ENCODE measurements around the gene PSD.

Gene PSD

GRCh38 chr10:102421757-102422512 lies 3.4 kb upstream of the PSD start:
- peak overlapping the region; percentile 91 for H3K4me3 ChIP-seq (replicated peaks; ENCODE audit: low read depth, low read length)
- DNase-seq (ENCODE audit: extremely low read depth, low read depth), result no peak
- TF ChIP-seq, protein P1, sequence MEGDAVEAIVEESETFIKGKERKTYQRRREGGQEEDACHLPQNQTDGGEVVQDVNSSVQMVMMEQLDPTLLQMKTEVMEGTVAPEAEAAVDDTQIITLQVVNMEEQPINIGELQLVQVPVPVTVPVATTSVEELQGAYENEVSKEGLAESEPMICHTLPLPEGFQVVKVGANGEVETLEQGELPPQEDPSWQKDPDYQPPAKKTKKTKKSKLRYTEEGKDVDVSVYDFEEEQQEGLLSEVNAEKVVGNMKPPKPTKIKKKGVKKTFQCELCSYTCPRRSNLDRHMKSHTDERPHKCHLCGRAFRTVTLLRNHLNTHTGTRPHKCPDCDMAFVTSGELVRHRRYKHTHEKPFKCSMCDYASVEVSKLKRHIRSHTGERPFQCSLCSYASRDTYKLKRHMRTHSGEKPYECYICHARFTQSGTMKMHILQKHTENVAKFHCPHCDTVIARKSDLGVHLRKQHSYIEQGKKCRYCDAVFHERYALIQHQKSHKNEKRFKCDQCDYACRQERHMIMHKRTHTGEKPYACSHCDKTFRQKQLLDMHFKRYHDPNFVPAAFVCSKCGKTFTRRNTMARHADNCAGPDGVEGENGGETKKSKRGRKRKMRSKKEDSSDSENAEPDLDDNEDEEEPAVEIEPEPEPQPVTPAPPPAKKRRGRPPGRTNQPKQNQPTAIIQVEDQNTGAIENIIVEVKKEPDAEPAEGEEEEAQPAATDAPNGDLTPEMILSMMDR (IDR thresholded peaks at IDR 0.05; ENCODE audit: low read depth, low read length, missing control alignments), result no peak

DNA sequence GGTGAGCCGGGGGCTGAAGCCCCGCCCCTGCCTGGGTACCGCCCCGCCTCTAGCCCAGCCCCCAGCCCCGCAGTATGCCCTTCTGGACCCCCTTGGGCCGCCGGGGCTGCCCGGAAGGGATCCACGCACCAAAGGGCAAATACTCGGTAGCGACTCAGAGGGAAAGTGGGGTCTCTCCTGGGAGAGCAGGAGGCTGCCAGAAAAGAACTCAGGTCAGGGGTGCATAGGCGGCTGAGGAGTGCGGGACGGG lies 2.8 kb upstream of the PSD start:
- TF ChIP-seq, protein P1 (IDR thresholded peaks at IDR 0.05; ENCODE audit: low read depth, low read length, missing control alignments), result no peak
- no peak for DNase-seq (ENCODE audit: extremely low read depth, low read depth)
- H3K4me3 ChIP-seq (replicated peaks; ENCODE audit: low read depth, low read length), result peak overlapping the region; percentile 91

DNA sequence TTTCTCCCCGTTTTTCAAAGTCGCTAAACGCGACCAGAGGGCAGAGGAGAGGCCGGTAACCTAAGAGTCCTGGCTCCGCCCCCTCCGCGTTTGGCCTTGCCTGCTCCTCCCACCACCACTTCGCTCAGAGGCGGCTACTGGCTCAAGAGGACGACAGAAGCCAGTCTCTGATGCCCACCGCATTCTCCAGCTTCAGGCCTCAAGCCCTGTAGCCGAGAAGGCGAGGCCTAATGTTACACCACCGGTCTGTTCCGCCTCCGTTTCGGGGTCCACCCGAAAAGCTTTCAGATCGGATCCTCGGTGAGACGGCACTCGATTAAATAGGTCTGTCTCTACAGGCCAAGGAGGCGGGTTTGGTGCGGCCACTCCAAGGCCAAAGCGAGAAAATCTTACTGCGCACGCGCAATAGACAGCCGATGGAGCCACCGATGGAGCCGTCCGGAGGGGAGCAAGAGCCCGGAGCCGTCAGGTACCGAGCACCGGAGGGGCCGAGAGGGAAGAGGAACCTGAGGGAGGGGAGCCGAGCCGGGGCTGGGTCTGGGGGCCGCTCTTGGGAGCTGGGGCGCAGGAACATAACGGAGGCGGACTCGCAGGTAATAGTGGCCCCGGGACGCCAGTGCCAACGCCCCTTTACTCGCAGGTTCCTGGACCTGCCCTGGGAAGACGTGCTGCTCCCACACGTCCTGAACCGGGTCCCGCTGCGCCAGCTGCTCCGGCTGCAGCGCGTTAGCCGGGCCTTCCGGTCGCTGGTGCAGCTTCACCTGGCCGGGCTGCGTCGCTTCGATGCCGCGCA lies 2.3 kb upstream of the PSD start, which contains the start of gene FBXL15:
Gene FBXL15, plus strand, starts transcription at position 123 of the 793 bp plus-strand sequence. Its CDS starts 294 bp downstream, at position 417.
- TF ChIP-seq, protein P1 (IDR thresholded peaks at IDR 0.05; ENCODE audit: low read depth, low read length, missing control alignments), result no peak
- peak; percentile 94 for DNase-seq (ENCODE audit: extremely low read depth, low read depth)
- H3K4me3 ChIP-seq (replicated peaks; ENCODE audit: low read depth, low read length), result peak within 1 kb of the TSS; percentile 91

DNA sequence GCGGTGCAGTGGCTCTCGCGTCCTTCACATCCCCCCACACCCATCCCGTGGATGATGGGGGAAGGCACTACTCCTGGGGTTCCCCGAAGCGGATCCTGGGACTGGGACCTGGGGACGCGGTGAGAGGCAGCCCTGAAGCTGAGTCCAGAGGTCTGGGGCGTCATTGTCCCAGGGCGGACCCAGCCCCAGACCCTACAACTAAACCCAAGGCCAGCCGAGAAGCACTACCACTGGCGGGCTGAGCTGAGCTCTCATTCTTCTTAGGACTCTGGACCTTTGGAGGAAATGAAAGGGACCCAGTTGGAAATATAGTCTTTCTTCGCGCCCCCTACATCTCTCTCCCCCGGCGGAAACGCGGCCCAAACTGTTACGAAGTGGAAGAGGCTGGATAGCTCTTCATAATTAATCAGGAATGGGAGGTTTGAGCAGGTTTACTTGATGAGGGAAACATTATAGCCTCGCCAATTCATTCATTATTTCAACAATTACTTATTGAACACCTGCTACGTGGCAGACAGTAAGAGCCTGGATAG lies 1.7 kb upstream of the PSD start:
- DNase-seq (ENCODE audit: extremely low read depth, low read depth), result no peak
- TF ChIP-seq, protein P1 (IDR thresholded peaks at IDR 0.05; ENCODE audit: low read depth, low read length, missing control alignments), result no peak
- H3K4me3 ChIP-seq (replicated peaks; ENCODE audit: low read depth, low read length), result peak overlapping the region; percentile 91

DNA sequence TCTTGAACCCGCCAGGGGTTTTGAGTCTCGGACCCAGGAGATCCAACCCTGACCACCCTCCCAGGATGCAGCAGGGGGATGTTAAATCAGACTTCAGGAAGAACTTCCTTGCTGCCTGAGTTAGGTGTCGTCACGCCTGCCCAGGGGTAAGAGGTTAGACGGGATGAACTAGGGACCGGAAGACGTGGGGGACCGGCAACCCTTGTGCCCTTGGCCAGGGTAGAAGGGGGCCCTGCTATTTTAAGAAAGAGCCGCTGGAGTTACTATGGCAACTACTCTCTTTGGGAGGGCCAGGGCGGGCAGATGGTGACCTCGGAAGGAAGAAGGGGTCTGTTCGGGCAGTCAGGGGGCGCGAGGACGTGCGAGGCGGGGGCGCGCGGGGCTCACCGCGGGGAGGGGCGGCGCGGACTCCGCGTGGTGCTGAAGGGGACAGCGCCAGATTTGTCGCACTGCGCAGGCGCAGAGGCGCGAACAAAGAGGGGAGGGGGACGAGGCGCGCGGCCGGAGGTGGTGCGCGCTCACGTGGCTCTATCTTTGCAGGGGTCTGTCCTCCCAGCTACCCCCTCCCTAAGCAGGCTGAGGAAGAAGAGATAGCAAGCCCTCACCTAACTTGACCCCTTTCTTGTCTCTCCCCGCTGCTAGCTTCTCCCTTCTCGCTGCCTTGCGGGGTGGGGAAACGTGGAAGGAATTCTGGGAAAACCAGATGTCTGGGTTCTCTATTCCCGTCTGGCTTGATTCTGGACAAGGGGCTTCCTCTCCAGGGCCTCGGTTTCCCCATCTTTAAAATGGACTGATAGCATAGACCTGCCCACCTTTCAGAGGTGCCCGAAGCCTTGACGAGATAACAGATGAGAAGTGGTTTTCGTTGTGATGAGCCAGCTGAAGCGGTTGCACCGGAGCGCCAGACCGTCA lies 940 bp upstream of the PSD start:
- H3K4me3 ChIP-seq (replicated peaks; ENCODE audit: low read depth, low read length), result peak overlapping the region; percentile 91
- TF ChIP-seq, protein P1 (IDR thresholded peaks at IDR 0.05; ENCODE audit: low read depth, low read length, missing control alignments), result no peak
- DNase-seq (ENCODE audit: extremely low read depth, low read depth), result no peak

DNA sequence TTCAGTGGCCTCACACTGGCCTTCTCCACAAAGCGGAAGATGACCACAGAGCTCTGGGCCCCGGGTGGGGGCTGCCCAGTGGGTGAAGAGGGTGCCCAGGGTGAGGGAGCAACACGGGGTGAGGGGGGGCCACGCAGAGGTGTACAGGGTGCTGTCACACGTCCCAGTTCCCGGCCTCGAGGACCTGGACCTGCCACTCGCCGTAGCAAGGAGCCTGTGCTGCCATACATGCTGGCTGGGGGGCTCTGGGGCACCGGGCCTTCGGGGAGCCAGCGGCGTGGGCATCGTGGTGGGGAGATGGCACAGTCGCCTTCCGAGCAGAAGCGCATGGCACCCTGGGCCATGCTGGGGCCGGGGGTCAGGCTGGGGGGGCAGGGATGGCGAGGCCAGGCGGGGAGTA lies 1.9 kb downstream of the PSD start:
- H3K4me3 ChIP-seq (replicated peaks; ENCODE audit: low read depth, low read length), result no peak overlapping the region
- DNase-seq (ENCODE audit: extremely low read depth, low read depth), result no peak
- TF ChIP-seq, protein P1 (IDR thresholded peaks at IDR 0.05; ENCODE audit: low read depth, low read length, missing control alignments), result no peak
